Coronary artery (tissue), 2 donors: Measurements from ENCODE around the gene NR1D2.
A peak's percentile ranks its signal among the peaks of the same experiment; 100 is the strongest.
"Not testable (repeated sequence)": the region's sequence is repeated elsewhere in the genome, so short reads cannot be mapped to it uniquely, and the experiment has no call there.

ENCODE experiments used
- DNase-seq: peaks from one replicate; pipeline ENCODE4 v3.0.0-alpha.2; 2017; ENCODE audit warnings: low spot score
- H3K27ac ChIP-seq, 2 donors: fragments of 200-600 bp; sonication (generic); one replicate each; pipeline ENCODE4 v1.5.1; 2016 to 2019
- H3K4me3 ChIP-seq: fragments of 200-600 bp; sonication (generic); 2 replicates; pipeline ENCODE4 v1.5.1; 2016; ENCODE audit warnings: mild to moderate bottlenecking, moderate library complexity
- CTCF ChIP-seq: fragments of 200-600 bp; sonication (generic); IDR thresholded peaks from one replicate; pipeline ENCODE4 v1.5.1; 2019; ENCODE audit warnings: antibody characterized with exemption

Gene NR1D2

GRCh38 chr3:23913873-23914743 lies 31.0 kb upstream of the NR1D2 start:
- TF ChIP-seq CTCF = no peak
- no peak overlapping the region for H3K4me3 ChIP-seq
- no peak overlapping the region for H3K27ac ChIP-seq
- no peak for DNase-seq

- peak overlapping the region; percentile 91 for H3K4me3 ChIP-seq
- DNase-seq = no peak
- no peak overlapping the region for H3K27ac ChIP-seq
- no peak for TF ChIP-seq CTCF
Observed at GRCh38 chr3:23915537-23916108, 29.5 kb upstream of the NR1D2 start.

- peak overlapping the region; percentile 91 for H3K4me3 ChIP-seq
- no peak for TF ChIP-seq CTCF
- no peak for DNase-seq
- H3K27ac ChIP-seq = peak overlapping the region; percentile 77 to 97
Observed at GRCh38 chr3:23916152-23916885, 28.8 kb upstream of the NR1D2 start.

- peak within 1 kb of the TSS; percentile 77 to 97 for H3K27ac ChIP-seq
- peak within 1 kb of the TSS; percentile 91 for H3K4me3 ChIP-seq
- TF ChIP-seq CTCF = peak; percentile 44
- peak; percentile 99 for DNase-seq
Observed at GRCh38 chr3:23916886-23917678, 28.0 kb upstream of the NR1D2 start, which contains the start of the genes NKIRAS1 and RPL15. TSS of gene NKIRAS1 (minus strand) at chr3:23916990. CDS start at chr3:23910904, 6,086 bp downstream. TSS of gene RPL15 (plus strand) at chr3:23917132. CDS start at chr3:23917860, 728 bp downstream.

GRCh38 chr3:23917679-23918303 lies 27.3 kb upstream of the NR1D2 start:
- Histone ChIP-seq H3K4me3 (peak overlapping the region; percentile 91), H3K27ac (peak overlapping the region; percentile 77 to 97)
- DNase-seq = not testable (repeated sequence)

GRCh38 chr3:23918331-23918730 lies 26.8 kb upstream of the NR1D2 start:
- peak overlapping the region; percentile 77 to 97 for H3K27ac ChIP-seq
- DNase-seq = not testable (repeated sequence)
- H3K4me3 ChIP-seq = peak overlapping the region; percentile 91

- Histone ChIP-seq H3K4me3 (no peak overlapping the region), H3K27ac (no peak overlapping the region)
- TF ChIP-seq CTCF = no peak
- DNase-seq = no peak
Observed at GRCh38 chr3:23919628-23920027, 25.5 kb upstream of the NR1D2 start.
